ENCODE measurements around the gene CPEB3. TPM values are rescaled to one million over a fixed set of nuclear protein-coding genes. Genes with fewer than 3 reads are reported as not detected.

Gene CPEB3
- total RNA-seq, 1 donor from 2014 or later = 8.8 TPM

- no peaks in the 10 kb centered on the region for H3K9me3 ChIP-seq
- intact Hi-C loops (cut with DNase I) = no loop called here
- no peaks in the 10 kb centered on the region for H3K27me3 ChIP-seq
- H3K27ac ChIP-seq = no peak overlapping the region
- H3K4me3 ChIP-seq = no peak overlapping the region
- H3K36me3 ChIP-seq = no peaks in the 10 kb centered on the region
- H3K4me1 ChIP-seq = no peaks in the 10 kb centered on the region
- TF ChIP-seq POLR2AphosphoS5 (IDR thresholded peaks at IDR 0.05; ENCODE audit: insufficient read depth in 1 of 2, low read depth in 1 of 2) (no peak), POLR2A (IDR thresholded peaks at IDR 0.05) (no peak), CTCF (IDR thresholded peaks at IDR 0.05) (no peak)
- DNase-seq (ENCODE audit: extremely low spot score in 2 of 2) = no peak
Measured at GRCh38 chr10:92113911-92114600, 176.8 kb downstream of the CPEB3 start.

- Histone ChIP-seq H3K27ac (no peak overlapping the region), H3K4me1 (no peaks in the 10 kb centered on the region), H3K36me3 (no peaks in the 10 kb centered on the region), H3K9me3 (no peaks in the 10 kb centered on the region), H3K4me3 (no peak overlapping the region), H3K27me3 (no peaks in the 10 kb centered on the region)
- TF ChIP-seq CTCF (IDR thresholded peaks at IDR 0.05) (no peak), POLR2A (IDR thresholded peaks at IDR 0.05) (no peak), POLR2AphosphoS5 (IDR thresholded peaks at IDR 0.05; ENCODE audit: insufficient read depth in 1 of 2, low read depth in 1 of 2) (no peak)
- intact Hi-C loops (cut with DNase I) = no loop called here
- no peak for DNase-seq (ENCODE audit: extremely low spot score in 2 of 2)
Measured at GRCh38 chr10:92112462-92112861, 178.4 kb downstream of the CPEB3 start.

GRCh38 chr10:92111336-92111939, 179.4 kb downstream of the CPEB3 start:
- TF ChIP-seq CTCF (IDR thresholded peaks at IDR 0.05) (no peak), POLR2AphosphoS5 (IDR thresholded peaks at IDR 0.05; ENCODE audit: insufficient read depth in 1 of 2, low read depth in 1 of 2) (no peak), POLR2A (IDR thresholded peaks at IDR 0.05) (no peak)
- no peaks in the 10 kb centered on the region for H3K4me1 ChIP-seq

GRCh38 chr10:92110039-92110794, 180.7 kb downstream of the CPEB3 start:
- no peaks in the 10 kb centered on the region for H3K27me3 ChIP-seq
- no peak overlapping the region for H3K4me3 ChIP-seq
- TF ChIP-seq POLR2A (IDR thresholded peaks at IDR 0.05) (no peak), CTCF (IDR thresholded peaks at IDR 0.05) (no peak), POLR2AphosphoS5 (IDR thresholded peaks at IDR 0.05; ENCODE audit: insufficient read depth in 1 of 2, low read depth in 1 of 2) (no peak)
- no peaks in the 10 kb centered on the region for H3K9me3 ChIP-seq
- no peak for DNase-seq (ENCODE audit: extremely low spot score in 2 of 2)
- no peaks in the 10 kb centered on the region for H3K36me3 ChIP-seq
- H3K4me1 ChIP-seq = no peaks in the 10 kb centered on the region
- H3K27ac ChIP-seq = no peak overlapping the region
- intact Hi-C loops (cut with DNase I) = no loop called here

More at GRCh38 chr10:92111336-92111939, 179.4 kb downstream of the CPEB3 start:
- no peak for DNase-seq (ENCODE audit: extremely low spot score in 2 of 2)
- Histone ChIP-seq H3K36me3 (no peaks in the 10 kb centered on the region), H3K27me3 (no peaks in the 10 kb centered on the region), H3K9me3 (no peaks in the 10 kb centered on the region), H3K4me3 (no peak overlapping the region), H3K27ac (no peak overlapping the region)
- intact Hi-C loops (cut with DNase I) = no loop called here

All from vagina (tissue), 2 donors.